Bronchial epithelial cell (primary cell): Measurements from ENCODE around the gene SLC22A3. TPM values are rescaled to one million over a fixed set of nuclear protein-coding genes. Genes with fewer than 3 reads are reported as not detected.

ENCODE experiments used
- DNase-seq: peaks from one replicate; pipeline ENCODE4 v3.0.0-alpha.2; 2010; ENCODE audit warnings: low read depth
- FAIRE-seq: peaks from 2 replicates; lab custom pipeline; 2011; peaks lifted over from hg19 to GRCh38; lab: Jason Lieb, UNC
- H3K27me3 ChIP-seq: 2 replicates; pipeline ENCODE4 v1.5.1; 2011; ENCODE audit warnings: low read length; ENCODE audit not compliant: control insufficient read depth, insufficient read depth
- H3K36me3 ChIP-seq: 2 replicates; pipeline ENCODE4 v1.5.1; 2011; ENCODE audit warnings: low read length; ENCODE audit not compliant: control insufficient read depth, insufficient read depth
- H3K4me3 ChIP-seq: 2 replicates; pipeline ENCODE4 v1.5.1; 2011; ENCODE audit warnings: mild to moderate bottlenecking, low read depth, low read length, control low read depth
- total RNA-seq: library from RNA; depleted of rRNA; stranded (reverse); fragments of >200 nt; gene quantifications from 2 replicates; pipeline ENCODE4 v1.2.1, GENCODE V29; 2014
- TF ChIP-seq, protein P1 (sequence below): IDR thresholded peaks from 2 replicates; pipeline ENCODE4 v1.5.1; 2011; ENCODE audit warnings: mild to moderate bottlenecking, moderate library complexity, low read length, control low read depth, inconsistent platforms; ENCODE audit not compliant: insufficient read depth, severe bottlenecking

The SLC22A3 gene
- total RNA-seq, 1 donor from 2014 or later: 8.2 TPM

DNA sequence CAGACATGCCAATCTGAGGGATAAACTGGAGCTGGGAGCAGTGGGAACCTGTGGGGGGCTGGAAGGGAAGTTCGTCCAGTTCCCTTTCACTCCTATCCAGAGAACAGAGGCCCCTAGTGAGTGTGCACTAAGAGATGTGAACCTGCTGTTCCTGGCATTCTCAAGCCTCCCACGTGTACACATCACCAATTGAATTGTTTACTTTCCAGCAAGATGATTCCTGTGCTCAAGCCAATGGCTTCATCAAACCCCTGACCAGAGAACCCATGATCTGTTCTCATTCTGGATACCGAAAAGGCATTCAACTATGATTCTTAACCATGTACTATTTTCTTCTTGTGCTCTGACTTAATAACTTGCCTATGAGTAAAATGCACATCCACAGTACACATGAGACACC is 10.2 kb upstream of the SLC22A3 start:
- Histone ChIP-seq H3K4me3 (no peak overlapping the region), H3K27me3 (no peaks in the 10 kb centered on the region), H3K36me3 (no peaks in the 10 kb centered on the region)
- no peak for FAIRE-seq
- TF ChIP-seq, protein P1, sequence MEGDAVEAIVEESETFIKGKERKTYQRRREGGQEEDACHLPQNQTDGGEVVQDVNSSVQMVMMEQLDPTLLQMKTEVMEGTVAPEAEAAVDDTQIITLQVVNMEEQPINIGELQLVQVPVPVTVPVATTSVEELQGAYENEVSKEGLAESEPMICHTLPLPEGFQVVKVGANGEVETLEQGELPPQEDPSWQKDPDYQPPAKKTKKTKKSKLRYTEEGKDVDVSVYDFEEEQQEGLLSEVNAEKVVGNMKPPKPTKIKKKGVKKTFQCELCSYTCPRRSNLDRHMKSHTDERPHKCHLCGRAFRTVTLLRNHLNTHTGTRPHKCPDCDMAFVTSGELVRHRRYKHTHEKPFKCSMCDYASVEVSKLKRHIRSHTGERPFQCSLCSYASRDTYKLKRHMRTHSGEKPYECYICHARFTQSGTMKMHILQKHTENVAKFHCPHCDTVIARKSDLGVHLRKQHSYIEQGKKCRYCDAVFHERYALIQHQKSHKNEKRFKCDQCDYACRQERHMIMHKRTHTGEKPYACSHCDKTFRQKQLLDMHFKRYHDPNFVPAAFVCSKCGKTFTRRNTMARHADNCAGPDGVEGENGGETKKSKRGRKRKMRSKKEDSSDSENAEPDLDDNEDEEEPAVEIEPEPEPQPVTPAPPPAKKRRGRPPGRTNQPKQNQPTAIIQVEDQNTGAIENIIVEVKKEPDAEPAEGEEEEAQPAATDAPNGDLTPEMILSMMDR: no peak
- DNase-seq: peak; percentile 44

- no peak overlapping the region for H3K4me3 ChIP-seq
- no peak for FAIRE-seq
- H3K27me3 ChIP-seq: no peaks in the 10 kb centered on the region
- TF ChIP-seq, protein P1: no peak
- no peak for DNase-seq
- no peaks in the 10 kb centered on the region for H3K36me3 ChIP-seq
Measured at GRCh38 chr6:160343144-160343543, 5.0 kb upstream of the SLC22A3 start.

DNA sequence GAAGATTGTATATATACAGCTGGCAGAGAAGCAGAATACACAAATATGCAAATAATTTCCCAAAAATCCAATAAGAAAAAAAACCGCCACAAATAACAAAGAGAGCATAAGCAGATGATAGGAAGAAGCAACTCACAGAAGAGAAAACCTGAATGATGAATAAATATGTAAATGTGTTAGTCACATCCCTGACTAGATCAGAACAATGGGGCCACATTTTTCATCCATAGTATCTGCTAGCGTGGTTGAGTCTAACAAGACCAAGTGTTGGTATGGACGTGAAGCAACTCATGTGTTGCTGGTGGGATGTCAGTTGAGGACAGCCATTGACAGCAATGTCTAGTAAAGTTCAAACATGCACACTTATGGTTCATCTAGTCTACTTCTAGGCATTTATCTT is 3.9 kb upstream of the SLC22A3 start:
- no peaks in the 10 kb centered on the region for H3K36me3 ChIP-seq
- peak; percentile 73 for DNase-seq
- no peak overlapping the region for H3K4me3 ChIP-seq
- no peaks in the 10 kb centered on the region for H3K27me3 ChIP-seq
- no peak for FAIRE-seq
- TF ChIP-seq, protein P1: no peak

DNA sequence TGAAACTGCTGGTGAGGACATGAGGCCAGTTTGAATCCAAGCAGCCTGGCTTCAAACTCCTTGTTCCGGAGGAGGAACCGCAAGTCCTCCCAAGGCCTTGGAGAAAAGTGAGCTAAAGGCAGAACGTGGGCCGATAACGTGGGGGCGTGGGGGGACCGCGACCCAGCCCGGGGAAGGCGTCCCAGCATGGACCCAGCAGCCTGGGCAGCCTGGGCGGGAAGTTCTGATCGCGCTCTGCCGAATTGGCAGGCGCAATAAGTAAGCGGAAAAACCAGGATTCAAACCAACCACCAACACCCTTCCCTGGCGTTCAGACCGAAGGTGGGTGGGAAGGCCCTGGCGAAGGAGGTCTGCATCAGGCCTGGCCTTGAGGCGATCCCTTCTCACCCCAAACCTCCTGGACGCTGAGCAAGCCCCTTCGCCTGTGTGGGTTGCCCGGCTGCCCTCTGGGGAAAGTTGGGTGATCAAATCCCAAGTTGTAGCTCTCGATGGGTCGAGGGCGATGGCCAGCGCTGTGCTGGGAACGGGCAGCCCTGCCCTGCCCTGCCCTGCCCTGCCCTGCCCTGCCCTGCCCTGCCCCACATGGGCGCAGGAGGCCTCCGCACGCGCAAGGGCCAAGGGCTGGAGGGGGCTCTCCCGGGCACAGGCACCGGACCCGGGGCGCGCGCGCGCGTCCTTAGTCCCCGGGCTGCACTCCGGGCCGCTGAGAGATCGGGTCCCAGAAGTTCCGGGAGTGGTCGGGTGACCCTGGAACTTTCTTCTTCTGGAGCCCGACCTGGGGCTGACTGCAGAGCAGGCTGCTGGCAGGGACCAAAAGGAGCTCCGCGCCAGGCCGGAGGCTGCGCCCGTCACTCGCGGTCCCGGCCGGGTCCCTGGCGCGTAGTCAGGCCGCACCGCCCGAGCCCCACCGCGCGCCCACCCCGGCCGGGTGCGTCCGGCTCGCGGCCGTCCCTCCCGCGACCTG is 637 bp upstream of the SLC22A3 start:
- DNase-seq: no peak
- Histone ChIP-seq H3K36me3 (no peaks in the 10 kb centered on the region), H3K27me3 (no peaks in the 10 kb centered on the region), H3K4me3 (peak overlapping the region; percentile 81)
- TF ChIP-seq, protein P1: no peak
- no peak for FAIRE-seq

- FAIRE-seq (no peak), DNase-seq (peak; percentile 27)
- H3K36me3 ChIP-seq: no peaks in the 10 kb centered on the region
- TF ChIP-seq, protein P1: no peak
- H3K4me3 ChIP-seq: peak overlapping the region; percentile 81
- no peaks in the 10 kb centered on the region for H3K27me3 ChIP-seq
Measured at GRCh38 chr6:160349020-160349441, 853 bp downstream of the SLC22A3 start.
